Chondrocyte (in vitro differentiated cells): ENCODE data around the gene RPL9. TPM values are rescaled to one million over a fixed set of nuclear protein-coding genes. Genes with fewer than 3 reads are reported as not detected.

Experiments
- DNase-seq: peaks from one replicate; pipeline ENCODE4 v3.0.0; 2021; ENCODE audit warnings: mixed read lengths, low spot score
- H3K27ac Mint-ChIP-seq: one replicate; pipeline ENCODE4 v1.8.0; 2021; ENCODE audit warnings: mild to moderate bottlenecking, moderate library complexity, mixed read lengths; ENCODE audit not compliant: unreplicated experiment
- H3K27me3 Mint-ChIP-seq: 2 replicates; pipeline ENCODE4 v1.8.0; 2021; ENCODE audit warnings: low read depth, mixed read lengths
- H3K36me3 Mint-ChIP-seq: 2 replicates; pipeline ENCODE4 v1.8.0; 2021; ENCODE audit warnings: low read depth, mixed read lengths
- H3K4me1 Mint-ChIP-seq: 2 replicates; pipeline ENCODE4 v1.8.0; 2021; ENCODE audit warnings: low read depth, mild to moderate bottlenecking, mixed read lengths
- H3K4me3 Mint-ChIP-seq: one replicate; pipeline ENCODE4 v1.8.0; 2021; ENCODE audit warnings: mild to moderate bottlenecking, moderate library complexity, mixed read lengths; ENCODE audit not compliant: unreplicated experiment
- H3K9me3 Mint-ChIP-seq: 2 replicates; pipeline ENCODE4 v1.8.0; 2021; ENCODE audit warnings: low read depth, mixed read lengths
- CTCF ChIP-seq: fragments of 200-600 bp; sonication (generic); IDR thresholded peaks from 2 replicates; pipeline ENCODE4 v1.5.0; 2021; ENCODE audit warnings: antibody characterized with exemption, mild to moderate bottlenecking, moderate library complexity
- total RNA-seq: library from RNA; stranded (reverse); gene quantifications from 3 replicates; pipeline ENCODE4 v1.2.1, GENCODE V29; 2021

Gene RPL9
- total RNA-seq, 1 donor from 2014 or later: 831 TPM

GRCh38 chr4:39498727-39499020, 40.0 kb upstream of the RPL9 start:
- H3K4me1 Mint-ChIP-seq: peaks cover 45% of the 10 kb centered on the region
- H3K27ac Mint-ChIP-seq: peak overlapping the region; percentile 49
- H3K36me3 Mint-ChIP-seq: peaks cover 19% of the 10 kb centered on the region
- no peaks in the 10 kb centered on the region for H3K9me3 Mint-ChIP-seq
- no peaks in the 10 kb centered on the region for H3K27me3 Mint-ChIP-seq
- no peak for DNase-seq
- H3K4me3 Mint-ChIP-seq: no peak overlapping the region
- TF ChIP-seq CTCF: no peak

DNA sequence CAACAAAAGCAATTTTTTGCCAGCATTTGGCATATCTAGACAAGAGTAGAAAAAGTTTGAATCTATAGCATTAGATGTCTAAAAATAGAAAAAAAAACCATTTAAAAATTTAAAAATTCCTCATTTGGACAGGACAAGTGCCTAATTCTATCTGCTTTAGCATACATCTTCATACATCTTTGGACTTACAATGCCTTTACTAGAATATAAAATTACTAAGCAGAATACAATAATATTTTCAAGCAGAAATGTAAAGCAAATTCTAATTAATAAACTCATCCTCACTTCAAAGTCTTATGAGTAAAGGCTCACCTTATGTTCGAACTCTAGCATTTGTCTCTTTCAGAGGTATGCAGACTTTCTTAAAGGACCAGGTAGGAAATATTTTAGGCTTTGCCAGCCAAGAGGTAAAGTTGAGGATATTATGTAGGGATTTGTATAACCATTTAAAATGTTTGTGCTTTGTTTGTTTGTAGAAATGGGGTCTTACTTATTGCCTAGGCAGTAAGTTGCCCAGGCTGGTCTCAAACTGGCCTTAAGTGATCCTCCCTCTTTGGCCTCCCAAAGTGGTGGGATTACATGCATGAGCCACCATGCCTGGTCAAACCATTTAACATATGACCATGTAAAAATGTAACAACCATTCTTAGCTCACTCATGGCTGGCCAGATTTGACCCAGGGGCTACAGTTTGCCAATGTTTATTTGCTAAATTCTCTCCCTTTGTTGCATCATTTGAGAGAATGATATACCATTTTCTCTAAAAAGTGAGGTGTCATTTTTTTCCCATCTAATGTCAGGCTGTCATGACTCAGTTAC, 39.4 kb upstream of the RPL9 start:
- DNase-seq: no peak
- no peak for TF ChIP-seq CTCF
- peaks cover 14% of the 10 kb centered on the region for H3K36me3 Mint-ChIP-seq
- H3K27me3 Mint-ChIP-seq: no peaks in the 10 kb centered on the region
- H3K9me3 Mint-ChIP-seq: no peaks in the 10 kb centered on the region
- H3K4me1 Mint-ChIP-seq: peaks cover 40% of the 10 kb centered on the region
- no peak overlapping the region for H3K4me3 Mint-ChIP-seq
- peak overlapping the region; percentile 36 for H3K27ac Mint-ChIP-seq

DNA sequence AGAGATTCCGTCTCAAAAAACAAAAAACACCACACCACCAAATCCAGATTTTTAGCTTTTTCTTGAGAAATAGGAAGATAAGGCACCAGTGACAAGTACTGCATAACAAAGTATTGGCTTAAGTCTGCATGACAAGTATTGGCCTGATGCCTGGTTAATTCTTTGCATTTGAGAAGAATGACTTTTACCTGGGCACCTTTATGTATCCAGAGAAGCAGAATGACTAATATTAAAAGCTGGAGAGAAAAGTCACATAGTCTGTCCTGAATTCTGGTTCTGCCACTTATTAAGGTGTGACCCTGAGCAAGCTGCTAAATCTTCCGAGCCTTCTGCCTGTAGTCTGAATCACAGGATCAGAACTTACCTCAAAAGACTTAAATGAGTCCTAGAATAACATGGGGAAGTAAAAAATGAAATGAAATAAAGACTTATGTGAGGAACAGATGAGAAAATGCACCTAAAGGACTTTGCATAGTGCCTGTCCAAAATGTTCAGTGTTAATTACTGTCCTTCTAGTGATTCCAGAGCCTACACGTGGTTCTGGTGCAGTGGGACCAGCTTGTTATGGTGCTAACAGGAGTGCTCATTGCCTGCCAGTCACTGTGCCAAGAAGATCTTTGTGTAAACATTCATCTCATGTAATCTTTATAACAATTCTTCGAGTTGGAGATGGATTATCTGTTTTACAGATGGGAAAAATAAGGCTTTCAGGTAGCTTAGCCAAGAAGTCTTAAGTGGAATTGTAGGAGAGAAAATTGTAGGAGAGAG, 36.9 kb upstream of the RPL9 start:
- Mint-ChIP-seq H3K4me3 (no peak overlapping the region), H3K9me3 (no peaks in the 10 kb centered on the region), H3K27ac (peak overlapping the region; percentile 19), H3K27me3 (no peaks in the 10 kb centered on the region), H3K4me1 (peaks cover 20% of the 10 kb centered on the region), H3K36me3 (peaks cover 10% of the 10 kb centered on the region)
- no peak for TF ChIP-seq CTCF
- no peak for DNase-seq

- Mint-ChIP-seq H3K4me1 (peaks cover 17% of the 10 kb centered on the region), H3K27me3 (no peaks in the 10 kb centered on the region), H3K27ac (no peak overlapping the region), H3K36me3 (peaks cover 7% of the 10 kb centered on the region), H3K4me3 (no peak overlapping the region), H3K9me3 (no peaks in the 10 kb centered on the region)
- no peak for TF ChIP-seq CTCF
- no peak for DNase-seq
Measured at GRCh38 chr4:39494354-39494753, 35.6 kb upstream of the RPL9 start.

DNA sequence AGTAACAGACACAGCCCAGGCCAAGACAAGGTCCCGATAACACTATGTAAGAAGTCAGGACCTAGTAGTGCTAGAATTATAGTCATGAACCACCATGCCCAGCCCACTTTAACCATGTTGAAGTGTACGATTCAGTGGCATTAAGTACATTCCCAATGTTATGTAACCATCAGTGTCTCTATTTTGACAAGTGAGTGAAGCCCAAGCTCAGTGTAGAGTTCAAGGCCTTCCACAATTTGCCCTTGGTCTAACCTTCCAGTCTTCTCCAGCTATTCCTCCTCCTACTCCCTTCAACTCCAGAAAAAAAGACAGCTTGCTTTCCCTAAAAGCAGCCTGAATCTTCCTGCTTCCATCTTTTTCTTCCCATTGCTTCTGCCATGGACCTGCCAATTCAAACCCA, 31.6 kb upstream of the RPL9 start:
- no peak for TF ChIP-seq CTCF
- H3K36me3 Mint-ChIP-seq: no peaks in the 10 kb centered on the region
- no peaks in the 10 kb centered on the region for H3K9me3 Mint-ChIP-seq
- no peak overlapping the region for H3K27ac Mint-ChIP-seq
- H3K27me3 Mint-ChIP-seq: no peaks in the 10 kb centered on the region
- no peak for DNase-seq
- no peaks in the 10 kb centered on the region for H3K4me1 Mint-ChIP-seq
- H3K4me3 Mint-ChIP-seq: no peak overlapping the region
